PC-9 (cell line): Measurements from ENCODE around the gene MET.

Experiments
- CTCF ChIP-seq: fragments of 200-600 bp; sonication (generic); conservative IDR thresholded peaks from 2 replicates; pipeline ENCODE4 v1.6.1; 2017; ENCODE audit warnings: mixed run types, antibody characterized with exemption, mild to moderate bottlenecking, moderate library complexity
- EZH2 ChIP-seq: fragments of 200-600 bp; sonication (generic); IDR thresholded peaks from 2 replicates; pipeline ENCODE4 v1.8.0; 2017; ENCODE audit warnings: antibody characterized with exemption, low read depth

- TF ChIP-seq CTCF (no peak), EZH2 (no peak)
Observed at GRCh38 chr7:116738378-116738777, 66.4 kb downstream of the MET start.
